ENCODE measurements around the gene AMY2B. TPM values are rescaled to one million over a fixed set of nuclear protein-coding genes. Genes with fewer than 3 reads are reported as not detected.

The AMY2B gene
- polyA plus RNA-seq, 1 of the 3 experiments (the other 2 are of a cell fraction): 1.5 TPM

DNA sequence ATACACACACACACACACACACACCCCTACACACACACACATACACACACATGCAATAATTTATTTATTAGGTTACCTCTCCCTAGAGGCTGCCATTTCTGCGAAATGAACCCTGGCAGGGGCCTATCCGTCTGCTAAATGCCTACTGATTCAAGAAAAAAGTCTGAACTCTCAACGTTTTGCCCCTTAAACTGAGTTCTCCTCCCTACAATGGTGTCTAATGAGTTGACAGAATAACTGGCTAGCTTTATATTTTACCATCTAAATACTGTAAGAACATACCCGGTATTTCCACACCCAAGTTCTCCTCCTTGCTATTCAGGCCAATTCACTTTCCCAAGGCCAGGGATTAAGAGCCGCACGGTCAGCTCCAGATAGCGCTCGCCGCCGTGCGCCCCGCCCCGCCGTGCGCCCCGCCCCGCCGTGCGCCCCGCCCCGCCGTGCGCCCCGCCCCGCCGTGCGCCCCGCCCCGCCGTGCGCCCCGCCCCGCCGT, 46.2 kb upstream of the AMY2B start:
- WGBS (ENCODE audit: low lambda C conversion rate): 15% methylated on average over 4 of the region's 34 CpGs
- POLR2A ChIA-PET: no interaction called here
- TF ChIP-seq GATA2 (CRISPR knock-in tag; IDR thresholded peaks at IDR 0.05) (no peak), FOXM1 (IDR thresholded peaks at IDR 0.05; ENCODE audit: low read depth) (no peak), NRF1 (IDR thresholded peaks at IDR 0.05; ENCODE audit: low read depth, low read length) (no peak), JUND (IDR thresholded peaks at IDR 0.05) (no peak), EZH2phosphoT487 (IDR thresholded peaks at IDR 0.05; ENCODE audit: borderline replicate concordance, low read depth) (no peak), ELF1 (IDR thresholded peaks at IDR 0.05) (no peak), TCF12 (IDR thresholded peaks at IDR 0.05) (no peak), NFIC (IDR thresholded peaks at IDR 0.05; ENCODE audit: borderline replicate concordance) (no peak)

DNA sequence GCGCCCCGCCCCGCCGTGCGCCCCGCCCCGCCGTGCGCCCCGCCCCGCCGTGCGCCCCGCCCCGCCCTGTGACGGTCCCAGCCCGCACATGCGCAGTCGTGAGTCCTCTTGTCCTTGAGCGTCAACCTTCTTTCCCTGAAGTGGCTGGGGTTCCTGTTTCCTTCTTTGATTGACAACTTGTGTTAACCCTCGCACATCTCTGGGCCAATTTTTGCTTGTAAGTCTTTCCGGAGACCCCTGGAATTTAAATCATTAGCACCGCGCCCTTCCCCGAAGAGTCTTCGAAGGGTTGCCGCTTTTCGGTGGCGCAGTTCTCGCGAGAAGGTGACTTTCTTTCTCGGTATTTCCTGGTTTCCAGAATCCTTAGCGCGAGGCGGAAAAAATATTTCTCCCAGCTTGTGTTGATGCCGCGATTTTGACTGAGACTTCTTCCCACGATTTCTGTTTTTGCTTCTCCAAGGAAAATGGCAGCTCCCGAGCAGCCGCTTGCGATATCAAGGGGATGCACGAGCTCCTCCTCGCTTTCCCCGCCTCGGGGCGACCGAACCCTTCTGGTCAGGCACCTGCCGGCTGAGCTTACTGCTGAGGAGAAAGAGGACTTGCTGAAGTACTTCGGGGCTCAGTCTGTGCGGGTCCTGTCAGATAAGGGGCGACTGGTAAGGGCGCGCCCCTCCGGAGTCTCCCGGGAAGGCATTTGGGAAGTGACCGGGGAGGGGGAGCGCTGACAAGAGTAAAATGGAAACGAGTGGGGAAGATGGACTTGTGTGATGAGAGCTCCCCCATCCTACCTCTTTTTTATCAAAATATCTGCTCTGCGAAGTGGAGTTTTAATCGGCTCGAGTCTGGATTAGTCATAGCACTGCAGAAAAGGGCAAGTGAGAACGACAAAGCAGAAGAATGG, 45.5 kb upstream of the AMY2B start, which contains the start of gene RNPC3:
Gene RNPC3 (plus strand): TSS at position 93 of the 901 bp plus-strand sequence. CDS start 372 bp downstream, at position 465.
- Histone ChIP-seq H3K27me3 (ENCODE audit: insufficient read depth) (no peaks in the 10 kb centered on the region), H3K4me3 (ENCODE audit: low read depth in 2 of 2, low read length in 1 of 2) (peak within 1 kb of the TSS; percentile 81 to 97), H3K9me3 (no peaks in the 10 kb centered on the region), H3K36me3 (replicated peaks in 1 of 2; ENCODE audit: control insufficient read depth in 1 of 2, insufficient read depth in 2 of 2, low read length in 1 of 2) (peaks cover 13 to 22% of the 10 kb centered on the region in 2 experiments), H3K4me2 (peak within 1 kb of the TSS; percentile 78), H2AFZ (ENCODE audit: low read depth) (peak within 1 kb of the TSS; percentile 86), H3K79me2 (ENCODE audit: insufficient read depth) (peaks cover 44% of the 10 kb centered on the region), H3K9ac (peak within 1 kb of the TSS; percentile 90), H3K9me2 (no peaks in the 10 kb centered on the region), H3F3A (replicated peaks; ENCODE audit: insufficient read depth) (peaks cover 10% of the 10 kb centered on the region), H3K4me1 (ENCODE audit: control insufficient read depth in 1 of 2, insufficient read depth in 2 of 2, low read depth in 1 of 2, low read length in 1 of 2) (peaks cover 0 to 5% of the 10 kb centered on the region in 2 experiments; a peak in 1 of 4 replicates), H3K27ac (ENCODE audit: low read depth in 2 of 2, low read length in 1 of 2) (peak within 1 kb of the TSS; percentile 95), H4K20me1 (ENCODE audit: insufficient read depth) (no peaks in the 10 kb centered on the region)
- ChIA-PET CTCF (interaction anchor here (4.3 kb wide), 1 partner anchor 11 kb away, joined by 23 read pairs; no protein-coding TSS in a partner anchor), POLR2A (no interaction called here)
- peak; percentile 82 for DNase-seq
- WGBS (ENCODE audit: low lambda C conversion rate): under 1% methylated on average over 47 of the region's 62 CpGs
- TF ChIP-seq RAD21 (IDR thresholded peaks at IDR 0.05; ENCODE audit: low read length) (no peak), EP300 (IDR thresholded peaks at IDR 0.05; ENCODE audit: borderline replicate concordance in 1 of 2, low read depth in 1 of 2, low read length in 1 of 2) (no peak), FOSL2 (IDR thresholded peaks at IDR 0.05; ENCODE audit: borderline replicate concordance, low read depth) (peak; percentile 20; the same call in 1 of the 2 replicates), EZH2phosphoT487 (IDR thresholded peaks at IDR 0.05; ENCODE audit: borderline replicate concordance, low read depth) (no peak), RXRA (IDR thresholded peaks at IDR 0.05; ENCODE audit: borderline replicate concordance, low read depth) (no peak), NFIC (IDR thresholded peaks at IDR 0.05; ENCODE audit: borderline replicate concordance) (no peak), POLR2AphosphoS5 (IDR thresholded peaks at IDR 0.05; ENCODE audit: low read depth, low read length) (peak; percentile 73), ELF1 (IDR thresholded peaks at IDR 0.05) (peak; percentile 97), TEAD4 (IDR thresholded peaks at IDR 0.05; ENCODE audit: borderline replicate concordance, insufficient read depth) (no peak), FOXM1 (IDR thresholded peaks at IDR 0.05; ENCODE audit: low read depth) (no peak)
- TF ChIP-seq, protein P1, sequence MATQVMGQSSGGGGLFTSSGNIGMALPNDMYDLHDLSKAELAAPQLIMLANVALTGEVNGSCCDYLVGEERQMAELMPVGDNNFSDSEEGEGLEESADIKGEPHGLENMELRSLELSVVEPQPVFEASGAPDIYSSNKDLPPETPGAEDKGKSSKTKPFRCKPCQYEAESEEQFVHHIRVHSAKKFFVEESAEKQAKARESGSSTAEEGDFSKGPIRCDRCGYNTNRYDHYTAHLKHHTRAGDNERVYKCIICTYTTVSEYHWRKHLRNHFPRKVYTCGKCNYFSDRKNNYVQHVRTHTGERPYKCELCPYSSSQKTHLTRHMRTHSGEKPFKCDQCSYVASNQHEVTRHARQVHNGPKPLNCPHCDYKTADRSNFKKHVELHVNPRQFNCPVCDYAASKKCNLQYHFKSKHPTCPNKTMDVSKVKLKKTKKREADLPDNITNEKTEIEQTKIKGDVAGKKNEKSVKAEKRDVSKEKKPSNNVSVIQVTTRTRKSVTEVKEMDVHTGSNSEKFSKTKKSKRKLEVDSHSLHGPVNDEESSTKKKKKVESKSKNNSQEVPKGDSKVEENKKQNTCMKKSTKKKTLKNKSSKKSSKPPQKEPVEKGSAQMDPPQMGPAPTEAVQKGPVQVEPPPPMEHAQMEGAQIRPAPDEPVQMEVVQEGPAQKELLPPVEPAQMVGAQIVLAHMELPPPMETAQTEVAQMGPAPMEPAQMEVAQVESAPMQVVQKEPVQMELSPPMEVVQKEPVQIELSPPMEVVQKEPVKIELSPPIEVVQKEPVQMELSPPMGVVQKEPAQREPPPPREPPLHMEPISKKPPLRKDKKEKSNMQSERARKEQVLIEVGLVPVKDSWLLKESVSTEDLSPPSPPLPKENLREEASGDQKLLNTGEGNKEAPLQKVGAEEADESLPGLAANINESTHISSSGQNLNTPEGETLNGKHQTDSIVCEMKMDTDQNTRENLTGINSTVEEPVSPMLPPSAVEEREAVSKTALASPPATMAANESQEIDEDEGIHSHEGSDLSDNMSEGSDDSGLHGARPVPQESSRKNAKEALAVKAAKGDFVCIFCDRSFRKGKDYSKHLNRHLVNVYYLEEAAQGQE (IDR thresholded peaks at IDR 0.05; ENCODE audit: low read depth, low read length): no peak
- TF ChIP-seq, protein P2, sequence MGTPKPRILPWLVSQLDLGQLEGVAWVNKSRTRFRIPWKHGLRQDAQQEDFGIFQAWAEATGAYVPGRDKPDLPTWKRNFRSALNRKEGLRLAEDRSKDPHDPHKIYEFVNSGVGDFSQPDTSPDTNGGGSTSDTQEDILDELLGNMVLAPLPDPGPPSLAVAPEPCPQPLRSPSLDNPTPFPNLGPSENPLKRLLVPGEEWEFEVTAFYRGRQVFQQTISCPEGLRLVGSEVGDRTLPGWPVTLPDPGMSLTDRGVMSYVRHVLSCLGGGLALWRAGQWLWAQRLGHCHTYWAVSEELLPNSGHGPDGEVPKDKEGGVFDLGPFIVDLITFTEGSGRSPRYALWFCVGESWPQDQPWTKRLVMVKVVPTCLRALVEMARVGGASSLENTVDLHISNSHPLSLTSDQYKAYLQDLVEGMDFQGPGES (IDR thresholded peaks at IDR 0.05; ENCODE audit: low read depth, low read length): no peak
- TF ChIP-seq, protein P3, sequence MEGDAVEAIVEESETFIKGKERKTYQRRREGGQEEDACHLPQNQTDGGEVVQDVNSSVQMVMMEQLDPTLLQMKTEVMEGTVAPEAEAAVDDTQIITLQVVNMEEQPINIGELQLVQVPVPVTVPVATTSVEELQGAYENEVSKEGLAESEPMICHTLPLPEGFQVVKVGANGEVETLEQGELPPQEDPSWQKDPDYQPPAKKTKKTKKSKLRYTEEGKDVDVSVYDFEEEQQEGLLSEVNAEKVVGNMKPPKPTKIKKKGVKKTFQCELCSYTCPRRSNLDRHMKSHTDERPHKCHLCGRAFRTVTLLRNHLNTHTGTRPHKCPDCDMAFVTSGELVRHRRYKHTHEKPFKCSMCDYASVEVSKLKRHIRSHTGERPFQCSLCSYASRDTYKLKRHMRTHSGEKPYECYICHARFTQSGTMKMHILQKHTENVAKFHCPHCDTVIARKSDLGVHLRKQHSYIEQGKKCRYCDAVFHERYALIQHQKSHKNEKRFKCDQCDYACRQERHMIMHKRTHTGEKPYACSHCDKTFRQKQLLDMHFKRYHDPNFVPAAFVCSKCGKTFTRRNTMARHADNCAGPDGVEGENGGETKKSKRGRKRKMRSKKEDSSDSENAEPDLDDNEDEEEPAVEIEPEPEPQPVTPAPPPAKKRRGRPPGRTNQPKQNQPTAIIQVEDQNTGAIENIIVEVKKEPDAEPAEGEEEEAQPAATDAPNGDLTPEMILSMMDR (IDR thresholded peaks at IDR 0.05): 0 out of 2 replicates have a peak, but pooled peaks have one; percentile 10

More for the DNA sequence above, 46.2 kb upstream of the AMY2B start:
- Histone ChIP-seq H3K9ac (peak overlapping the region; percentile 48; the same call in 1 of the 2 replicates), H3K27ac (ENCODE audit: low read depth in 2 of 2, low read length in 1 of 2) (peak overlapping the region; percentile 34 to 49; a peak in 3 of 4 replicates), H3K4me3 (ENCODE audit: low read depth in 2 of 2, low read length in 1 of 2) (peak overlapping the region; percentile 39 to 53), H3F3A (replicated peaks; ENCODE audit: insufficient read depth) (peaks cover 10% of the 10 kb centered on the region), H3K36me3 (replicated peaks in 1 of 2; ENCODE audit: control insufficient read depth in 1 of 2, insufficient read depth in 2 of 2, low read length in 1 of 2) (peaks cover 13 to 18% of the 10 kb centered on the region in 2 experiments), H3K79me2 (ENCODE audit: insufficient read depth) (peaks cover 37% of the 10 kb centered on the region), H3K4me2 (peak overlapping the region; percentile 69), H3K27me3 (ENCODE audit: insufficient read depth) (no peaks in the 10 kb centered on the region), H3K9me3 (no peaks in the 10 kb centered on the region), H3K4me1 (ENCODE audit: control insufficient read depth in 1 of 2, insufficient read depth in 2 of 2, low read depth in 1 of 2, low read length in 1 of 2) (peaks cover 0 to 5% of the 10 kb centered on the region in 2 experiments; a peak in 1 of 4 replicates), H4K20me1 (ENCODE audit: insufficient read depth) (no peaks in the 10 kb centered on the region), H3K9me2 (no peaks in the 10 kb centered on the region), H2AFZ (ENCODE audit: low read depth) (peak overlapping the region; percentile 80; the same call in 1 of the 2 replicates)
- CTCF ChIA-PET: interaction anchor here (4.3 kb wide), 1 partner anchor 10 kb away, joined by 23 read pairs; no protein-coding TSS in a partner anchor
- peak; percentile 58 for DNase-seq

Measured in SK-N-SH (cell line).